Hippocampal formation (tissue), 2 donors: ENCODE data around the gene CDC14A.
"Not testable (repeated sequence)": the region's sequence is repeated elsewhere in the genome, so short reads cannot be mapped to it uniquely, and the experiment has no call there.

Experiments
- DNase-seq, 2 donors: peaks; one replicate each; lab custom pipeline; 2025; lab: John Stamatoyannopoulos, UW

CDC14A gene

GRCh38 chr1:100362821-100363466, 10.6 kb downstream of the CDC14A start:
- no peak for DNase-seq

GRCh38 chr1:100363831-100364230, 11.5 kb downstream of the CDC14A start:
- DNase-seq, result no peak

GRCh38 chr1:100364697-100365096, 12.4 kb downstream of the CDC14A start:
- DNase-seq, result no peak

- DNase-seq, result no peak
Measured at GRCh38 chr1:100366209-100366525, 13.9 kb downstream of the CDC14A start.

GRCh38 chr1:100369339-100369738, 17.0 kb downstream of the CDC14A start:
- DNase-seq, result not testable (repeated sequence)

- not testable (repeated sequence) for DNase-seq
Measured at GRCh38 chr1:100373953-100374352, 21.6 kb downstream of the CDC14A start.

- DNase-seq, result not testable (repeated sequence)
Measured at GRCh38 chr1:100376890-100377289, 24.6 kb downstream of the CDC14A start.

- no peak for DNase-seq
Measured at GRCh38 chr1:100377590-100378361, 25.5 kb downstream of the CDC14A start.

- DNase-seq, result no peak
Measured at GRCh38 chr1:100378956-100379355, 26.6 kb downstream of the CDC14A start.

- no peak for DNase-seq
Measured at GRCh38 chr1:100380635-100381034, 28.3 kb downstream of the CDC14A start.

GRCh38 chr1:100382657-100383056, 30.4 kb downstream of the CDC14A start:
- DNase-seq, result no peak

- DNase-seq, result no peak
Measured at GRCh38 chr1:100383743-100384405, 31.6 kb downstream of the CDC14A start.

GRCh38 chr1:100387209-100387608, 34.9 kb downstream of the CDC14A start:
- DNase-seq, result no peak

GRCh38 chr1:100387657-100388350, 35.5 kb downstream of the CDC14A start:
- DNase-seq, result no peak

GRCh38 chr1:100390531-100390930, 38.2 kb downstream of the CDC14A start:
- no peak for DNase-seq

GRCh38 chr1:100391675-100392074, 39.4 kb downstream of the CDC14A start:
- DNase-seq, result no peak

- no peak for DNase-seq
Measured at GRCh38 chr1:100392756-100393155, 40.5 kb downstream of the CDC14A start.

- DNase-seq, result no peak
Measured at GRCh38 chr1:100394285-100394684, 42.0 kb downstream of the CDC14A start.

- DNase-seq, result no peak
Measured at GRCh38 chr1:100395913-100396312, 43.6 kb downstream of the CDC14A start.

- DNase-seq, result no peak
Measured at GRCh38 chr1:100396651-100397050, 44.3 kb downstream of the CDC14A start.

- DNase-seq, result no peak
Measured at GRCh38 chr1:100397681-100398080, 45.4 kb downstream of the CDC14A start.

- DNase-seq, result no peak
Measured at GRCh38 chr1:100398648-100399047, 46.3 kb downstream of the CDC14A start.

GRCh38 chr1:100400404-100400803, 48.1 kb downstream of the CDC14A start:
- DNase-seq, result no peak
